GM18526 (cell line): Measurements from ENCODE around the gene HOXB13.

Source experiments
- POLR2A ChIP-seq: IDR thresholded peaks from 3 replicates; pipeline ENCODE4 v1.6.1; 2011; ENCODE audit not compliant: insufficient read length; ENCODE audit errors: extremely low read depth

The HOXB13 gene

DNA sequence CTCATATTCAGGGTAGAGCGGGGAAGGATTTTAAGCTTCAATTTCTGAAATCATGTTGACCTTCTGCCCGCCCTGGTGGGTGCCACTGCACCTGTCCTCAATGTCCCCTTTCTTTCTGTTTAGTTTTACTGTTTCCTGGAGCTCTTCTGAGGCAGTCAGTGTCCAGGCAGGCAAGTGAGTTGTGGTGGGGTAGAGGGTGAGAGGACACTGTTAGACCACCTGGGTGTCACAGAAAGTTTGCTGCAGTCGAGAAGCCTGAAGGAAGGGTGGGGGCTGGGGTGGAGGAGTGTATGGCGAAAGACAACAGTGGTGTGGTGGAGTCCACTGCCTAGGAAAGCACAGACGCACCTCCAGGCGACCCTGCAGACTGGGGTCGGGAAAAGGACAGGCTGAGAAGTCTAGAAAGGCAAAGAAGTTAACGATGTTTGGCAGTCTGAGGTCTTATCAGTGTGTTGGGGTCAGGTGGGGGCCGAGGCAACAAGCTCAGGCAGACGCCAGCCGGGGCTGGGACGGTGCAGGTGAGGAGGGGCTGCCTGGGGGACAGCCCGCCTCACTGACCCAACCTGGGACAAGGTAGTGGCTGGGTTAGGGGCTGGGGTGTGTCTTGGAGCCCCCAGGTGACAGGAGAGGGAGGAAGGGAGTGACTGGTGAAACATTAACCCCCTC, 23.3 kb upstream of the HOXB13 start:
- TF ChIP-seq POLR2A: no peak

DNA sequence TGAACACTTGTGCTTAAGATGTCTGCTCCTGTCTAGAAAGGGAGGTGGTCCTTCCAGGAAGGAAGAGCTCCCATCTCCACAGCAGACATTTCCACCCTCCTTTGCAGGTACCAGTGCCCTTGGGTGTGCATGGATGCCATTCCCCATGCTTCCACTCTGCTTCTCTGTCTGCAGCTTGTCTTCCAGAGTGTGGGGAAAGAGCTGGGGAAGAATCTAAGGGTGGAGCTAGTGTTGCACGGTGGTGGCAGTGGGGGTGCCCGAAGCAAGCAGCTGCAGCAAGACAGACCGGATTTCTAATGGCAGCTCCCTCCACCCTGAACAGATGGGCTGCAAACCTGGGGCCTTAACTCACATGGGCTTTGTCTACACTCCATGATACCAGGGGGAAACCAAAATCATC, 22.6 kb upstream of the HOXB13 start:
- no peak for TF ChIP-seq POLR2A

DNA sequence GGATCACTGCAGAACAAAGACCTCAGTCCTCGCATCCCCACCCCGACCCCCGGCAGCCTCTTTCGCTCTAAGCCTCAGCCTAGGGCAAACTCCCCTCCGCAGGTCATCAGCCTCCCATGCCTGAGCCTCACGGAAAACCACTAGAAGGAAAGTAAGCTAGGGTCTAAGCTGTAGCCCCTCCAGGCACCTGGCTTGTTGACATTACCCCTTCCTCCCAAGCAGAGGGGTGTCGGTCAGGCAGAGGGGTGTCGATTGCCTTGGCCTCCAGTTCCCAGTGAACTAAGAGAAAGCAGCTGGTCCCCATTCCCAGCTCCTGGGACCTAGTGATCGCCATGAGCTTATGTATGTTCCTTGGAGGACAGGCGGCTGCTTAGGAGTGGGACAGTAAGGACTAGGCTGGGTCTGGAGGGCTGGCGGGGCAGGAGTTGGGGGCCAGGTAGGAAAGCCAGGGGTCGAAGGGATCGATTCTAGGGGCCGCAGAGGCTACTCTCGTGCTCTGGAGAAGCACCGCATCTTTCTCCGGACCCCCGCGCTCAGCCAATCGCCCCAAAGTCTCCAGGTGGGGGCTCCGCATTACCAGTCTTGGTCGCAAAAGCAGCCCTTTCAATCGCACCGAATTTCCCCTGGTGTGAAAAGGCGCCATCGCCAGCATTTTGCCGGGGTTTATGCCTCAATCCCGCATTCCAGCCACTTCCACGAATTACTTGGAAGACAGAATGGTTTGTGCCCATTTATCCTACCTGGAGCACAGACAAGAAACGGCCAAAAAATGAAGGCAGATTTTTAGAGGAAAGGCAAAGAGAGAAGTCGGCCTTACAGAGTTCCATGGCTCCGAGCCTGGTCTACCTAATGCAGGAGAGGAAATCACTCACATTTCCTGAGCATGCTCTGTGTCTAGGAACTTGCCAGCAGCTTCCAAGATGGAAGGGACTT, 21.3 kb upstream of the HOXB13 start:
- TF ChIP-seq POLR2A: no peak

DNA sequence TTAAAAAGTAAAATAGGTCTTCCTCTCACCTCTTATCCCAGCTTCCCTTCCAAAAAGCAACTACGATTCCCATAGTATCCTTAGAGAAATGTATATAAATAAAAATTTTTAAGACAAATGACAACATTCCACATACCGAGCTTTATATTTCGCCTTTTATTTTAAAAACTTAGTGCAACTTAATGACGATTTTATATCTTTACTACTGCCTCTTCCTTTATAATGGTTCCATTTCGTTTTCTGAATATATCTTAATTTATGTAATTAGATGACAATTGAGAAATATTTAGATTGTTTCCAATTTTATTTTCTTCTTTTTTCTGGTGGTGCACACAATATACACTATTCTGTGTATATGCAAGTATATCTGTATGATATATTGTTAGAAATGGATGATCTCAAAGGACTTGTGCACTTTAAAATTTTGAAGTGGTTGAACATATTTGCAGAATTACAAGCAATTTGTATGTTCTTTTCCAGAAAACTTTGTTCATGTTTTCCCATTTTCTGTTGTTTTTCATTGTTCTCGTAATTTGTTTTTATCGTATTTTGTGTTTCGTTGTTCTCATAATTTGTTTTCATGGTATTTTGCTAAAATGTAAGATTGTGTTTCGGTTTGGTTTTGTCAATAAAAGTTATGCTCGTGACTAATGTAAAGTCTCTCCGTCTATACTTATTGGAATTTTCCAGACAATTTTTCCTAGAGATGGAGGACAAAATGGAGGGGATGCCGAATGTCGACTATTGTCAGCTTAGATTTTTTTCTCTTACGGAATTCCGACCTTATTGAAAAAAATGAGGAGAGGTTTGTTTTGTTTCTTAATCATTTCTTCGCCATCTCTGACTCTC, 20.4 kb upstream of the HOXB13 start:
- no peak for TF ChIP-seq POLR2A

DNA sequence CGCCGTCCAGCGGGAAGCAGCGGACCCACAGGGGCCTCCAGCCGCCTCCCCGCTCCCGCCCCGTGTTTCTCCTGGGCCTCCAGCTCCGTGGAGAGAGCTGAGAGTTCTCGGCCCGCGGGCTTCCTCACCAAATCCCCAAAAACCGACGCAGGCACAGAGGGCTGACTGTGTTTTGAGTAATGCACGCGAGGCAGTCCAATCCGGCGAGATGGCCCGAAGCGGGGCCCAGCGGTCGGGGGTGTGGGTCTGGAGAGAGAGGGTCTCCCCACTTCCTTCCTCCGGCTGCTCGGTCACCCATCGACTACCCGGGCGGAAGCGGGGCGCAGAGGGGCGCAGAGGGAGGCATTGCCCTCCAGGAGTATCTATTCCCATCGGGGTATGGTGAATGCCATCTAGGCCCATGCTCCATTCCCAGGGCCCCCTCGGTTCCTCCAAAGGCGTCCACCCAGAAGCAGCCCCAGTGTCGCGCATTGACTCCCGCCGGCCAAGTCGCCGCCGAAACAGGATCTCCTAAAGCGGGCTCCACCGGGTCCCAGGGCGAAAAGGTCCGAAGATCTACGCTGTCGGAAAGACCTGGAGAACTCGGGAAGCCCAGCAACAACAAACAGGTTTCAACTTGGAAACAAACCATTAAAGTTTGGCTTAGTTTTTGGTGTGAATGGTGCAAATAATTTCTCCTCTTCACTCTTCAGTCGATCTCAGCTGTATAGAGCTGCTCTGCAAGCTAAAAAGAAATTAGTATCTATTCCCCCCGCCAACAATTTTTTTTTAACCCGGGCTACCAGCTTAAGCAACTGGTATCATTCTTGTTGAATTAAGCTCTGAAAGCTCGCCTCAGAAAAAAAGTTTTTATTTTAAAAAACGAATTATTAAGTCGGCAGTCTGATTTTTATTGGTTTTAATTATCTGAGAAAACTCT, 19.2 kb upstream of the HOXB13 start:
- TF ChIP-seq POLR2A: no peak

DNA sequence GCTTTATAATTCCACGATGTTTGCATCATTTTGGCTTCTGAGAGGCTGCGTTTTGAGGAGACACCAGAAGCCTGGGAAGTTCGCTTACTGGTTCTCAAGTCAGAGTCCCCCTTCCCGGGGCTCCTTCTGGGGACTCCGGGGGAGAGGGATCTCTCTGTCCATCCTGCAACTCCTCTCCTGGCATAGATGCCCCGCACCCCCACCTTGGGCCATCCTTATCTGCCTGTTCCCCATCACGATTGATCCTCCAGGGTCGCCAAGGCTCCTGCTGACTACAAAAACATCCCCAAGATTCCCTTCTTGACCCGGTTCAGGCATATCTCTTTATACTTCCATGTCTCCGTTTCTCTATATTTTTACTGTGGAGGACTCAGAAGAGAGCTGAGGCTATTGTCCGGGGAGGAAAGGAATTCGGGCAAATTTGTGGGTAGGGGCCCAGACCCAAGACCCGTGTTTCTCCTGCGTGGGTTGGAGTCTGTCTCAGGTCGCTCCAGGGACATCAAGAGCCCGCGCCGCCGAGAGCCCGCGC, 18.4 kb upstream of the HOXB13 start:
- TF ChIP-seq POLR2A: no peak

DNA sequence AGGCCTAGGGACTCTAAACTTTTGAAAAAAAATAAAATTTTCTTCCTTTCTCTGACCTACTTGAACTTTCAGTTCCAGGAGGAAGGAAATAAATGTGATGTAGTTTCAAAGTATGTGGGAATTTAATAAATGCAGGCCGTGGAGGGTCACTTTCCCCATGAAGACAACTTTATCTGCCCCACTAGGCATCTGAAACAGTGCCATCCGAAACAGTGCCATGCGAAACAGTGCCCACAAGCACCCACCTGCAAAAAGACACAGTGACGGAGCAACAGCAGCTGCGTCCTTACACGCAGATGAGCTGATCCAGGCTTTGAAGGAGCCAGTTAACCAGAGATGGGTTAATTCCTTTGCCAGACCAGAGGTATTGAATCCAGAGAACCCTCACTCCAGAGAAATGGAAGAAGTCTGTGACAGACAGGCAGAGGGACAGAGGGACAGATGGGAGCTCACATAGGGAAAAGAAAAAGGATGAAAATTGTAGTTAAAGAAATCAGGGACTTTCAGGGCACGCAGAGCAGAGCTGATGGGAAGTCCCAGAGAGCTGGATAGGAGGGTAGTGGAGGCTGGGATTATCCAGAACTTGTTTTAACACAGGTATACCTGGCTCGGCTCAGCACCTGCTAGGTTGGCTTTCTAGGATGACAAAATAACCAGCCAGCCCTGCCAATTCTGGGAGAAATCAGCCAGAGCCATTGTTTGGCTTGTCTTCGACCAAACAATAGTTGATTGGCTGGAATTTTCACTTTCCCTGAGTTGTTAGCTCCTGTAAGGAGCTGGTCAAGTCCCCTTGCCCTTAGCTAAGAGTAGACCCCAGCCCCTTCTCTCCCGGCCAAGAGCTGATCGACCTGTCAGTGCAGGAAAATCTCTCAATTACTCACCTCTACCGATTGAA, 17.1 kb upstream of the HOXB13 start:
- no peak for TF ChIP-seq POLR2A

DNA sequence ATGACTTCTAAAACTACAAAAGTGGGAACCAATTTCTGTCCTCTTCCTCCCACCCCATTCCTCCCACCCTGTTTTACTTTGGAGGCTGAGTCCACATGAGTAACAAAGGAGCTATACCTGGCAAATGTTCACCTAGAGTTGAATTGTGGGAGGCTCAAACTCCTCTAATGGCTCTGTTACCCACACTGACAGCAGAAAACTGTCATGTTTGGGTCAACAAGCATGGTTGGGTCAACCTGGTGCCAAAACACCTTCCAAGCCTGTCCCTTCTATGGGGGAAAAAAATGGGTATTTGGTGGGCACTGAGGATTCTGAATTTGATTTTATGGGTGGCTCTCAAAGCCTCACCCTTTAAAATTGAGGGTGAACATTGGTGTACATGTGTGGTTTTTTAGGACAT, 12.0 kb upstream of the HOXB13 start:
- no peak for TF ChIP-seq POLR2A

DNA sequence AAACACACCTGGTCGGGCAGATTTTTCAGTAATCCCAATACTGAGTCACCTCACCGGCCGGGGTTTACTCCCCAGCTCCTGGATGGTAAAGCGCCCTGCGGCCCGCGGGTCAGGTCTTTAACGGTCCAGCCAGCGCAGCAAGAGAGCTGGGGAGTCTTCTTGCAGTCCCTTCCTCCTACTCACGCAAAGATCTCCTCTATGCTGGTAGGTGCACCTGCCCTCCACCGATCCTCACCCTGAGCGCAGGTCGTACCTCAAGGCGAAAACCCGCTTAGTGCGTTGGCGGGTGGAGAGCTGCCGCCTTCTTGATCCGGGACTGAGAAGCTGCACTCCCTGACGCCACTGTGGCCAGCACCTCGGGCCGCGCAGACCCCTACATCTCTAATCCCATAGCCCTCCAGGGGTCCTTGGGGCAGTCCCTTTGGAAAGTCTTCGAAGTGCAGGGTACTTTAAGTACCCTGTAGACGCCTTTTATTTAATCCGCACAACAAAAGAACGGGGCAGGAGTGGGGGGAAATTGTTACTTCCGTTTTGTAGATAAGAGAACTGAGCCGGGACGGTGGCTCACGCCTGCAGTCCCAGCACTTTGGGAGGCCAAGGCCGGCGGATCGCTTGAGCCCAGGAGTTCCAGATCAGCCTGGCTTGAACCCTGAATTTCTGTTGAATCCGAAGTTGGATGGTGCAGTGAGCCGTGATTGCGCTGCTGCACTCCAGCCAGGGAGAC, 10.4 kb upstream of the HOXB13 start:
- no peak for TF ChIP-seq POLR2A

DNA sequence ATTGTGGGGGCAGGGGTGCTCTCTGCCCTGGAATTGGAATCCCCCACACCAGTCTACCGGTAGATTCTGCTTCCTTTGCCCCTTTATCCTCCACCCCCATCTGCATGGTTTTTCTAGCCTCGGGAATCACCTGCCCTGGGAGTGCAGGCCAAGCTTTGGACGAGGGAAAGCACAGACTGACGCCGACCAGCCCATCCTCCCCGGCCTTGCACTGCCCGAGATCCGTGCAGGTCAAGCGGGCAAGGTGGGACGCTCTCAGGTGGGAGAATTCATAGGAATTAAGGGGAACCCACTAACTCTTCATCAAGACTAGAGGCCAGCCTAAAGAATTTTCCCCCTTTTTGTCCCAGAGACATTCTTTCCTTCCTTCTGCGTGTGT, 9.9 kb upstream of the HOXB13 start:
- no peak for TF ChIP-seq POLR2A

DNA sequence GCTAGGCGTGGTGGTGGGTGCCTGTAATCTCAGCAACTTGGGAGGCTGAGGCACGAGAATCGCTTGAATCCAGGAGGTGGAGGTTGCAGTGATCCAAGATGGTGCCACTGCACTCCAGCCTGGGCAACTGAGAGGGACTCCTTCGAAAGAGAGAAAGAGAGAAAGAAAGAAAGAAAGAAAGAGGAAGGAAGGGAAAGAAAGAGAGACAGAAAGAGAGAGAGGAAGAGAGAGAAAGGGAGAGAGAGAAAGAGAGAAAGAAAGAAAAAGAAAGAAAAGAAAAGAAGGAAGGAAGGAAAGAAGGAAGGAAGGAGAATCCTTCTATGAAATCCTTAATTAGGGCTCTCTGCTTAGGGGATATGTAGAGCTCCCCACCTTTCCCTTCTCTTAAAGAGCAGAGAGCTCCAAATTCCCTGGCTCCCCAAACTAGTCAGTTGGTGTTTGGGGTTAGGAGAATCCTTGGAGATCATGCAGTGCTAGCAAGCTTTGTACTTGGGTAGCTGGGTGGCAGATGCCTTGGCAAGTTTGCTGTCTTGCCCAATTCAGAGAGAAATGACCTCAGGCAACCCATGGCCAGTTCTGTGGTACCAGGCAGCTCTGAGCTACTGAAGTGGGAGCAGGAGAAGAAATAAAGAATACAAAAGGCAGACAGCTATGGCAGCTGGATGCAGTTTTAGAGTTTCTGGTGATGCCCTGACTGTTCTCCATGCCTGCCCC, 8.9 kb upstream of the HOXB13 start:
- no peak for TF ChIP-seq POLR2A

DNA sequence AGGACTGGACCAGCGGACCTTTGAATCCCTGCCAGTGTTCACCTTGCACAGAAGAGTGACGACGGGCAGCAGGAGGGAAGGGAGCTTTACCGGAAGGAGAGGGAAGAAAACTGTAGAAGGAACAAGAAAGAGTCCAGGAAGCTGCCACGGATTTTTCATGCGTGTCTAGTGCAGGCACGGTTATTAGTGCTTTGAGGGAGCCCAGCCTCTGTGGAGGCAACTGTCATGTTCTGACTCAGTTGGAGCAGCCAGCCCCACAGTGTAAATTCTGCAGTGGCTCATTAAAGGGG, 6.5 kb upstream of the HOXB13 start:
- no peak for TF ChIP-seq POLR2A
